NCI-H1436 treated with DMSO at 0.1 percent for 48 hours (cell line): Measurements from ENCODE around the gene BTBD10.

Experiments
- DNase-seq: peaks from one replicate; lab custom pipeline; 2025; lab: John Stamatoyannopoulos, UW

Gene BTBD10

DNA sequence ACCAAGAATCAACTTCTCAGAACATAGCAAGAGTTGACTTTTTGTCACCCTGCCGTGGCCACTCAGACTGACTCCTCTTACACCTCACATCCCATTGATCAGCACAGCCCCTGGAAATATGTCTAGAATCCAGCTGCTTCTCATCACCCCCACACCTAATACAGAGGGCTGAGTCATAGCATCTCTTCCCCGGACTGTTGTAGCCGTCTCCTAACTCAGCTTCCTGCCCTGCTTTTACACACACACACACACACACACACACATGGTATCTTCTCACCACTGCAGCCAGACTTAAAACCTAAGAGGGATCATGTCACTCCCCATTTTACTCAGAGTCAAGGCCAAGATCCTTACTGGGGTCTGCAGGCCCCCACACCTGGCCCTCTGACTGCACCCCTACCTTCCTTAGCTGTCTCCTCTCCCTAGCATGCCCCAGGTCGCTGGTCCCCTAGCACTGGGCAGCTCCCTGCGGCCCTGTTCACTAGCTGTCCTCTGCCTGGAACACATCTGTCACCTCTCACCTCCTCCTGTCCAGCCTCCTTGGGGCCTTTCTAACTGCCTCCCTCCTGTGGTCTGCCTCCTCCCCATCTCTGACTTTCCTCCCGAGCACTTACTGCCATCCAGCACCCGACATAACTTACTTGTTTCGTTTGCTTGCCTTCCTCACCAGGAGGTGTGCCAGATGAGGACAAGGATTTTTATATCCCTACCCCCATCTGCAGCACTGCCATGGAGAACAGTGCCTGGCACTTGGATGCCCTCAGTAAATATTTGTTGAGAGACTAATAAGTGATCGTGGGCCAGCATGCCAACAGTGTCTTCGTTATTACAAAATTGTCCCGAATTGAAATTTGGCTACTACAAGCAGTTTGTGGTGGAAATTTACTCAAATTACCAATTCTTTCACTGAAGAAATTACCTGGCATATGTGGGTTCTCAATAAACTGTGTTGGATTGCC, 123.5 kb downstream of the BTBD10 start:
- no peak for DNase-seq

DNA sequence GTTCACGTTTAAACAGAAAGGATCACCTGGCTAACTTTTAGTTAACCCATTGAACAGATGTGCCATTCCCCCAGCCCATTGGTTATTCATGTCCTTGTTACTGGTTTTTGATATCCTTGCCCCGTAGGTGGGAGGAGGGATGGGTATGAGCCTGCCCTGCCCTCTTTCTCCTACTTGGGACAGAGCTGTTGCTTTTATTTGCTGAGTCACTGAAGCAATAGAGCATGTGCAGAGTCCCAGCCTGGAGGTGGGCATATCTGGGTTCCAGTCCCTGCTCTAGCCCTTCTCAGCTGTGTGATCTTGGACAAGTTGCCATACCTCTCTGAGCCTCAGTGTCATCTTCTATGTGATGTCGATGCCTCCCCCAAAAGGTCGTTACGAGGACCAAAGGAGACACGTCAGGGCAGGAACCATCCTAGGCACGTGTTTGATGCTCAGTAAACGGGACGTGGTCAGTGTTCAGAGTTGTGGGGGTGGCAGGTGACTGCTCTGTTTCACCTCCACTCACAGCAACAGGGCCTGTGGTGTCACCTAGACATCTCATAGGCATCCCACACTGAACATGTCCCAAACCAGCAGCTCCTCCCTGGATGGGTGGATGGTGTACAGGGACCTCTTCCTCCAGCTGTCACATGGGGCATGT, 124.5 kb downstream of the BTBD10 start:
- no peak for DNase-seq

DNA sequence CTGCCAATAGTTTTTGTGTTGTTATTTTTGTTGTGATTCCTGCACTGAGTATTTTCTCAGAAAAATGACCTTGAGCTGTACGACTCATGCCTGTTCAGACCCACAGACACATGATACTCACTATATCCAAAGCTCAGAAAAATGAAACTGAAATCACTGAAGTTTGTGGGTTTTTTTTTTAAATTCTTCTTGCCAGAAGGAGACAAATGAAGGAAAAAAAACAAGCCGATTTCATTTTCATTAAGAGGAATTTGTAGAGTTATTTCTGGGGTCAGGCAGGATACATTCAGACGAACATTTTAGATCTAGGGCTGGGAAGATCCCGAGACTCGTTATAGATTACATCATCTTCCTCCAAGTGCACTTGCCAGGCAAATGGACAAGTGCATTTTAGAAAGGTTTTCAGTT, 125.0 kb downstream of the BTBD10 start:
- DNase-seq = no peak
